Spleen (tissue), 11 donors: ENCODE measurements around the gene PDGFRB. TPM values are rescaled to one million over a fixed set of nuclear protein-coding genes. Genes with fewer than 3 reads are reported as not detected.

ENCODE experiments used
- DNase-seq: peaks from one replicate; pipeline ENCODE4 v3.0.0-alpha.2; 2020
- H3K27ac ChIP-seq, 8 donors: fragments of 200-600 bp; sonication (generic) in 7 of 8; 1 replicate in 4 of 8; 2 replicates in 4 of 8; pipeline versions ENCODE4 v1.5.0 to v1.8.0; 2016 to 2021; ENCODE audit warnings: inconsistent platforms in 4 of 8, mild to moderate bottlenecking in 4 of 8, moderate library complexity in 1 of 8
- H3K27me3 ChIP-seq, 7 donors: fragments of 200-600 bp; sonication (generic) in 6 of 7; replicated peaks in 1 of 7; 1 replicate in 4 of 7; 2 replicates in 3 of 7; pipeline versions ENCODE4 v1.5.0 to v1.8.0; 2016 to 2021; ENCODE audit warnings: inconsistent platforms in 3 of 7, mild to moderate bottlenecking in 1 of 7
- H3K36me3 ChIP-seq, 6 donors: fragments of 200-600 bp; sonication (generic) in 5 of 6; 1 replicate in 4 of 6; 2 replicates in 2 of 6; pipeline versions ENCODE4 v1.5.0 to v1.8.0; 2016 to 2021; ENCODE audit warnings: inconsistent platforms in 2 of 6
- H3K4me1 ChIP-seq, 6 donors: fragments of 200-600 bp; sonication (generic) in 5 of 6; 1 replicate in 3 of 6; 2 replicates in 3 of 6; pipeline versions ENCODE4 v1.5.0 to v1.8.0; 2016 to 2021; ENCODE audit warnings: inconsistent platforms in 3 of 6
- H3K4me3 ChIP-seq, 8 donors: fragments of 200-600 bp; sonication (generic) in 7 of 8; 1 replicate in 4 of 8; 2 replicates in 4 of 8; pipeline versions ENCODE4 v1.5.0 to v1.8.0; 2016 to 2021; ENCODE audit warnings: inconsistent platforms in 4 of 8, mild to moderate bottlenecking in 4 of 8, moderate library complexity in 2 of 8
- H3K9me3 ChIP-seq, 8 donors: fragments of 200-600 bp; sonication (generic) in 7 of 8; 1 replicate in 4 of 8; 2 replicates in 4 of 8; pipeline versions ENCODE4 v1.5.0 to v1.8.0; 2016 to 2021; ENCODE audit warnings: inconsistent platforms in 4 of 8
- POLR2A ChIP-seq, 3 donors: fragments of 450-650 bp; IDR thresholded peaks; one replicate each; pipeline ENCODE4 v1.5.1; 2017; ENCODE audit warnings: antibody characterized with exemption in 3 of 3, mild to moderate bottlenecking in 1 of 3
- POLR2AphosphoS5 ChIP-seq, 3 donors: sonication (generic); formaldehyde crosslinking; IDR thresholded peaks; one replicate each; pipeline ENCODE4 v1.5.1; 2017; ENCODE audit warnings: antibody characterized with exemption in 3 of 3
- WGBS, 5 donors: extraction: QIAGEN DNeasy Blood & Tissue Kit in 3 of 5; methylation state at CpG; one replicate each; pipeline versions ENCODE4 v1.1.5 to v1.1.7; 2013 to 2018; 5-methylcytosine and 5-hydroxymethylcytosine counted together
- intact Hi-C: fragments of 100-400 bp; cut with DNase I; formaldehyde crosslinking; loops from one replicate; pipeline ENCODE4 v1.15.0; 2023; ENCODE audit warnings: low total_unique reads
- polyA plus RNA-seq, 3 donors: library from polyadenylated mRNA; stranded (reverse); fragments of 200-250 nt; gene quantifications; one replicate each; pipeline ENCODE4 v1.2.1, GENCODE V29; 2013
- total RNA-seq, 7 donors: library from RNA; depleted of rRNA in 3 of 7; stranded (reverse); fragments of >200 nt in 3 of 7; fragmentation: NEBNext Ultra II Directional in 4 of 7; extraction: Animal tissue kit (Norgen Biotek cat#: 25700) in 4 of 7; gene quantifications; one replicate each; pipeline versions ENCODE4 v1.1.0 to v1.2.1, GENCODE V29; 2016 to 2021
- TF ChIP-seq, protein P1 (sequence below), 11 experiments: fragments of 200-600 bp in 7 of 11; fragments of 450-650 bp in 4 of 11; sonication (generic) in 4 of 11; IDR thresholded peaks in 8 of 11; conservative IDR thresholded peaks in 3 of 11; 1 replicate in 7 of 11; 2 replicates in 4 of 11; pipeline versions ENCODE4 v1.4.0 to v1.8.0; 2016 to 2021; ENCODE audit warnings: antibody characterized with exemption in 11 of 11, inconsistent platforms in 4 of 11, mild to moderate bottlenecking in 1 of 11
- donor health status: healthy with polysubstance abuse.
- donor health status: DM: no; HTN: no; CAD: no; lungs with moderate emphysema.
- donor health status: DM: no; HTN: no; CAD: no.
- donor health status: Bipolar disorder and iron deficiency.
- donor health status: healthy.
- donor health status: DM: no; HTN: no; CAD: no.
- donor health status: DM: yes; HTN: yes; CAD: no.

The PDGFRB gene
- total and polyA plus RNA-seq, 10 donors: 12.8 to 144 (median 88.5) TPM

DNA sequence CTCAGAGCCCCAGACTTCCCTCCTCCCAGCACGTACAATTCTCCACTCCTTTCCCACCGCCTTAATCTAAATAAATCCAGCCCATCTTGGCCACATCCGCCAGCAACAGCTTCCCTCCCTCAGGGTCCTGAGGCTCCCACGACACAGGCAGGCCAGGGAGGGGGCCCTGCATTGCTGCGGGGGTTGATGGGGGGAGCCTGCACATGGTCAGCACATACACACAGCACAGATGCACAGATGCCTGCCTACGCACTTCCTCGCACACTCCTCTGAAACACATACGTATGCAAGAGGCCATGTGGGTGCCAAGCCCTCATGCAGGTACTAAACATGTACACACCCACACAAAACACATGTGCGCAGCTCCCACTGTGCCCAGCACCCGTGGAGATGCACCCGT, 14.8 kb downstream of the PDGFRB start:
- peak in 2 of 3 donors; percentile 34 to 61 for TF ChIP-seq POLR2AphosphoS5 (IDR thresholded peaks at IDR 0.05)
- TF ChIP-seq POLR2A (IDR thresholded peaks at IDR 0.05): no peak
- no peak for DNase-seq
- no peak overlapping the region for H3K4me3 ChIP-seq
- intact Hi-C loops: no loop called here
- H3K27me3 ChIP-seq: peaks cover 0 to 34% (median 0%) of the 10 kb centered on the region in 7 donors
- H3K9me3 ChIP-seq: no peaks in the 10 kb centered on the region
- H3K36me3 ChIP-seq: peaks cover 0 to 10% (median 0%) of the 10 kb centered on the region in 6 donors
- peak overlapping the region; percentile 13 to 83 (median 76) for H3K27ac ChIP-seq
- H3K4me1 ChIP-seq: peaks cover 0 to 95% (median 31%) of the 10 kb centered on the region in 6 donors
- whole genome bisulfite sequencing, 5 donors: 58 to 69% (median 65%) methylated on average over 11 of the region's 11 CpGs

DNA sequence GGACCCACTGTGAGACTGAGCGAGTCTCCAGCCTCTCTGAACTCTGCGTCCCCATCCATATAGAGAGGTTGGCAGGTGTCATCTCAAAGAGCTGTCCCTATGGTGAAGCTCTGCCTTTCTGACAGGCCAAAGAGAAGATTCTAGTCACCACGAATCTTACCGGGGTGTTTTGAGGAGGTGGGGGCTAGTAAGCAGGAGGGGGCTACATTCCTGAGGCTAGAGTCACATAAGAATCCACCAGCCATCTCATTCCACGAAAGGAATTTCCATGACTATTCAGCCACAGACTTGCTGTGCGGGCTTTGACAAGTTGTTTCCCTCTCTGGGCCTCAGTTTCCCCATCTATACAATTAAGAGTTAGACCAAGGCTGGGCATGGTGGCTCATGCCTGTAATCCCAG, 16.3 kb downstream of the PDGFRB start:
- WGBS, 5 donors: 57 to 88% (median 73%) methylated on average over 6 of the region's 6 CpGs
- intact Hi-C loops: loop anchor here (10.0 kb wide), 1 partner anchor 75 kb away; no protein-coding TSS in a partner anchor

DNA sequence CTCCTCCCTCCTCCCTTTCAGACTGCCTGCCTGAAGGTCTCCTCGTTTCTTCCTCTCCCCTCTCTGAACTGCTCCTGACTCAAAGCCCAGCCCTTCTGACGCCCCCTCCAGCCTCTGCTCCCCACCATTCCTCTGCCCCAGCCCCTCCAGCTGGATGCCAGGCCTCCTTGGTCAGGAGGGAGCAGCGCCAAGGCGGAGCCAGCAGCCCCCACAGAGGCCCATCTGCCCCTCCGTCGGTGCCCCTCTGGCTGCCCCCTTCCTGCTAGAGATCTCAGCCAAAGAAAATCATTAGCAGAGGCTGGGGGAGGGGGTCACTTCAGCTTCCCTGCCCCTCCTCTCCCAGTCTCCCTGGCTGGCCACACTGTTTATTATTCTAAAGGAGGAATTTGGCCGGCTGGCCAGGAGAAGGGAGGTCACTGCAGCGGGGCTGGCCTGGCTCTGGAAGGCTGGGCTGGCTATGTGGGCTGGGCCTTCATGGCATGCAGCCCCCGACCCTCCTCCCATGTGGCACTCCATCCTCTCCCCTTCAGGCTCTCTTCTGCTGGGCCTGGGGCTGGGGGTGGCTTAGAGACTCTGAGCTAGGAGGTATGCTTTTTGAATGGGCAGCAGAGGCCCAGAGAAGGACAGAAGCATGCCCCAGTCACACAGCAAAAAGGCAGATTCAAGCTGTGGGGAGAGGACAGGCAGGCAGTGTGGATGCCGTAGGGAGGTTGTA, 16.9 kb downstream of the PDGFRB start:
- Histone ChIP-seq H3K4me3 (no peak overlapping the region), H3K9me3 (no peaks in the 10 kb centered on the region), H3K27me3 (peaks cover 0 to 49% (median 0%) of the 10 kb centered on the region in 7 donors), H3K4me1 (peaks cover 0 to 90% (median 22%) of the 10 kb centered on the region in 6 donors), H3K36me3 (peaks cover 0 to 26% (median 0%) of the 10 kb centered on the region in 6 donors), H3K27ac (peak overlapping the region; percentile 19 to 83 (median 74))
- DNase-seq: no peak
- whole genome bisulfite sequencing, 5 donors: 54 to 72% (median 60%) methylated on average over 10 of the region's 10 CpGs
- intact Hi-C loops: loop anchor here (10.0 kb wide), 1 partner anchor 76 kb away; no protein-coding TSS in a partner anchor
- TF ChIP-seq POLR2AphosphoS5 (IDR thresholded peaks at IDR 0.05): peak in 2 of 3 donors; percentile 49 to 56
- TF ChIP-seq POLR2A (IDR thresholded peaks at IDR 0.05): no peak

More for the DNA sequence above, 16.3 kb downstream of the PDGFRB start:
- no peaks in the 10 kb centered on the region for H3K9me3 ChIP-seq
- peaks cover 0 to 94% (median 25%) of the 10 kb centered on the region in 6 donors for H3K4me1 ChIP-seq
- DNase-seq: no peak
- peaks cover 0 to 19% (median 0%) of the 10 kb centered on the region in 6 donors for H3K36me3 ChIP-seq
- H3K4me3 ChIP-seq: no peak overlapping the region
- TF ChIP-seq, protein P1, sequence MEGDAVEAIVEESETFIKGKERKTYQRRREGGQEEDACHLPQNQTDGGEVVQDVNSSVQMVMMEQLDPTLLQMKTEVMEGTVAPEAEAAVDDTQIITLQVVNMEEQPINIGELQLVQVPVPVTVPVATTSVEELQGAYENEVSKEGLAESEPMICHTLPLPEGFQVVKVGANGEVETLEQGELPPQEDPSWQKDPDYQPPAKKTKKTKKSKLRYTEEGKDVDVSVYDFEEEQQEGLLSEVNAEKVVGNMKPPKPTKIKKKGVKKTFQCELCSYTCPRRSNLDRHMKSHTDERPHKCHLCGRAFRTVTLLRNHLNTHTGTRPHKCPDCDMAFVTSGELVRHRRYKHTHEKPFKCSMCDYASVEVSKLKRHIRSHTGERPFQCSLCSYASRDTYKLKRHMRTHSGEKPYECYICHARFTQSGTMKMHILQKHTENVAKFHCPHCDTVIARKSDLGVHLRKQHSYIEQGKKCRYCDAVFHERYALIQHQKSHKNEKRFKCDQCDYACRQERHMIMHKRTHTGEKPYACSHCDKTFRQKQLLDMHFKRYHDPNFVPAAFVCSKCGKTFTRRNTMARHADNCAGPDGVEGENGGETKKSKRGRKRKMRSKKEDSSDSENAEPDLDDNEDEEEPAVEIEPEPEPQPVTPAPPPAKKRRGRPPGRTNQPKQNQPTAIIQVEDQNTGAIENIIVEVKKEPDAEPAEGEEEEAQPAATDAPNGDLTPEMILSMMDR (IDR thresholded peaks at IDR 0.05 in 8 of 11, conservative IDR thresholded peaks at IDR 0.05 in 3 of 11): no peak
- TF ChIP-seq POLR2A (IDR thresholded peaks at IDR 0.05) (no peak), POLR2AphosphoS5 (IDR thresholded peaks at IDR 0.05) (no peak)
- H3K27me3 ChIP-seq: peaks cover 0 to 48% (median 0%) of the 10 kb centered on the region in 7 donors
- peak overlapping the region; percentile 19 to 83 (median 74) for H3K27ac ChIP-seq

DNA sequence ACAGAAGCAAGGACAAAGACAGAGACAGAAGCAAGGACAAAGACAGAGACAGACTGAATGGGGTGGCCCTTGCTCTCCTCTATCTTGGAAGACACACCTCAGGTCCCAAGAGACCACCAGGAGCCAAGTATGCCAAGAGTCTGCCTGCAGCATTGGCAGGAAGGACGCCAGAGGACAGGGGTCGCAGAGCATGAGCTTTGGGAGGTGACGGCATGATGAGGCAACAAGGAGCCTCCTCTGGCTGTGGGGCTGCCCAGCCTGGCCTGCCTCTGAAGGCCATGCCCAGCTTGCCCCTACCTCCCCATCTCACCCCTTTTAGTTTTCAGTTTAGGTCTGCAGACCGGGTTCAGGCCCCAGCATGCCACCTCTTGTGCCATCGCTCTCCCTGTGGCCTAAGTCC, 17.6 kb downstream of the PDGFRB start:
- peaks cover 0 to 49% (median 0%) of the 10 kb centered on the region in 7 donors for H3K27me3 ChIP-seq
- H3K36me3 ChIP-seq: peaks cover 0 to 31% (median 0%) of the 10 kb centered on the region in 6 donors
- no peaks in the 10 kb centered on the region for H3K9me3 ChIP-seq
- TF ChIP-seq, protein P1 (IDR thresholded peaks at IDR 0.05 in 8 of 11, conservative IDR thresholded peaks at IDR 0.05 in 3 of 11): no peak
- no peak for TF ChIP-seq POLR2A (IDR thresholded peaks at IDR 0.05)
- H3K4me1 ChIP-seq: peaks cover 0 to 86% (median 24%) of the 10 kb centered on the region in 6 donors
- peak overlapping the region in 7 of 8 donors; percentile 49 to 83 (median 75) for H3K27ac ChIP-seq
- WGBS, 5 donors: 68 to 79% (median 75%) methylated on average over 5 of the region's 5 CpGs
- no peak overlapping the region for H3K4me3 ChIP-seq
- intact Hi-C loops: loop anchor here (10.0 kb wide), 1 partner anchor 77 kb away; no protein-coding TSS in a partner anchor
- DNase-seq: no peak
